Tibial artery (tissue), 4 donors: ENCODE data around the gene KCNF1.
A peak's percentile ranks its signal among the peaks of the same experiment; 100 is the strongest.

Experiments
- DNase-seq, 2 donors: peaks; one replicate each; pipeline ENCODE4 v3.0.0-alpha.2; 2019
- H3K27ac ChIP-seq, 2 donors: fragments of 200-600 bp; sonication (generic) in 1 of 2; 1 replicate in 1 of 2; 2 replicates in 1 of 2; pipeline ENCODE4 v1.5.1; 2018 to 2019; ENCODE audit warnings: mild to moderate bottlenecking in 1 of 2
- H3K27me3 ChIP-seq, 2 donors: fragments of 200-600 bp; sonication (generic) in 1 of 2; one replicate each; pipeline versions ENCODE4 v1.5.1 to v1.6.0; 2016 to 2019
- H3K36me3 ChIP-seq, 3 donors: fragments of 200-600 bp; sonication (generic) in 2 of 3; one replicate each; pipeline ENCODE4 v1.5.1; 2016 to 2019; ENCODE audit warnings: mild to moderate bottlenecking in 2 of 3
- H3K4me1 ChIP-seq, 4 donors: fragments of 200-600 bp; sonication (generic) in 2 of 4; 1 replicate in 3 of 4; 2 replicates in 1 of 4; pipeline ENCODE4 v1.5.1; 2016 to 2019
- H3K4me3 ChIP-seq, 2 donors: fragments of 200-600 bp; sonication (generic) in 1 of 2; 1 replicate in 1 of 2; 2 replicates in 1 of 2; pipeline ENCODE4 v1.5.1; 2018 to 2019; ENCODE audit warnings: mild to moderate bottlenecking in 2 of 2
- H3K9me3 ChIP-seq, 3 donors: fragments of 200-600 bp; sonication (generic) in 1 of 3; one replicate each; pipeline ENCODE4 v1.5.1; 2016 to 2019
- CTCF ChIP-seq, 2 experiments: fragments of 200-600 bp in 1 of 2; fragments of 450-650 bp in 1 of 2; IDR thresholded peaks; one replicate each; pipeline ENCODE4 v1.5.1; 2017 to 2019; ENCODE audit warnings: antibody characterized with exemption in 2 of 2, mild to moderate bottlenecking in 1 of 2, moderate library complexity in 1 of 2
- intact Hi-C: fragments of 100-400 bp; cut with DNase I; formaldehyde crosslinking; loops from one replicate; pipeline ENCODE4 v1.15.0; 2023; ENCODE audit warnings: low total_unique reads

Gene KCNF1

DNA sequence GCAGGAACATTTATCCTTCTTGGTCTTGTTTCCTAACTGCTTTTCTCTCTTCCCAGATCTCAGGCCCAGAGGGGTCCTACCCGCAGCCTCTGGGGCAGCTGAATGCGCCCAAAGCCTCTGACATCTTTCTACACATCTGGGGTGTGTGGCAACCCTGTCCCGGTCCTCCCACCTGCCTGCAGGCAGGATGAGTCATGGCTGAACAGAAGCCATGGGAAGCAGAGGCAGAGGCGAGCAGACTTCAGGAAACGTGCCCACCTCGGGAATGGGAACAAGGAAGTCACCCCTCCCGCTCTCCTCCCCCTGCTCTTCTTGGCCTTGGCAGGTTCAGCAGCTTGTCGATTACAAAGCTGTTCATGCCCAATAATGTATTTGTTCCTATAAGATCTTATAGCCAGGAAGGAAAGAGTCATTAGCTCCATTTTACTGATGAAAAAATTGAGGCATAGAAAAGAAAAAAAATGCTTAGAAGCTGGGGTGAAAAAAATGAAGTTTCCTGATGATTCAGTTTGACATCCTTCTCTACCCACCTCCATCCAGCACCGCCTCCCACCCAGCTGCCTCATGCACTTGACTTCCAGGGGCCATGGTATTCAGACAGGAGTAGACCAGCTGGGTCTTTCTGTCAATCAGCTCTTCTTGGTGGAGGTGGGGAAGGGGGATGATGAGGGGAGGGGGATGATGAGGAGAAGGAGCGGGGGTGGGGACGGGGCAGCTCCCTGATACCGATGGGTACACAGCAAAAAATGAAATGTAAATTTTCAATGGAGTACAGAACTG lies 10.4 kb upstream of the KCNF1 start:
- no peaks in the 10 kb centered on the region for H3K4me1 ChIP-seq
- H3K27me3 ChIP-seq: no peaks in the 10 kb centered on the region
- H3K36me3 ChIP-seq: no peaks in the 10 kb centered on the region
- H3K4me3 ChIP-seq: no peak overlapping the region
- intact Hi-C loops: no loop called here
- TF ChIP-seq CTCF (IDR thresholded peaks at IDR 0.05): no peak
- peaks cover 0 to 3% (median 0%) of the 10 kb centered on the region in 3 donors for H3K9me3 ChIP-seq
- peak in 1 of 2 donors; percentile 45 for DNase-seq
- no peak overlapping the region for H3K27ac ChIP-seq

DNA sequence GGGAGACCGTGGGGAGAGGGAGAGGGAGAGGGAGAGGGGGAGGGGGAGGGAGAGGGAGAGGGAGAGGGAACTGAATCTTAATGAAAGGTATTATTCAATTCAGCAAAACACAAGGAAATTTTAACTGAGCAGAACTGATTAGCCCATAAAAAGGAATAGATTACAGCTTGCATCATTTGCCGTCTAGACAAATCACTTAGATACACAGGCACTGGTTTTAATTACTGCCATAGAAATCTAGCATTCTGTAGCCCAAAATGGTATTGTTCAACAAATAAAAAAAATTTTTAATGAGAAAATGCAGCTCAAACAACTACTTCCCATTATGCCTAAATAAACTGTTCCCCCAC lies 7.9 kb upstream of the KCNF1 start:
- no peak for DNase-seq
- H3K27ac ChIP-seq: no peak overlapping the region
- peaks cover 0 to 3% (median 0%) of the 10 kb centered on the region in 3 donors for H3K9me3 ChIP-seq
- H3K27me3 ChIP-seq: no peaks in the 10 kb centered on the region
- no peaks in the 10 kb centered on the region for H3K4me1 ChIP-seq
- H3K36me3 ChIP-seq: no peaks in the 10 kb centered on the region
- no peak for TF ChIP-seq CTCF (IDR thresholded peaks at IDR 0.05)
- intact Hi-C loops: no loop called here
- no peak overlapping the region for H3K4me3 ChIP-seq

GRCh38 chr2:10904455-10904854 lies 7.3 kb upstream of the KCNF1 start:
- H3K27ac ChIP-seq: no peak overlapping the region
- H3K27me3 ChIP-seq: no peaks in the 10 kb centered on the region
- H3K36me3 ChIP-seq: no peaks in the 10 kb centered on the region
- H3K9me3 ChIP-seq: peaks cover 0 to 3% (median 0%) of the 10 kb centered on the region in 3 donors
- H3K4me1 ChIP-seq: no peaks in the 10 kb centered on the region
- DNase-seq: no peak
- intact Hi-C loops: no loop called here
- H3K4me3 ChIP-seq: no peak overlapping the region
- TF ChIP-seq CTCF (IDR thresholded peaks at IDR 0.05): no peak

- no peak for DNase-seq
- Histone ChIP-seq H3K9me3 (peaks cover 0 to 3% (median 0%) of the 10 kb centered on the region in 3 donors), H3K4me3 (no peak overlapping the region), H3K27ac (no peak overlapping the region), H3K36me3 (no peaks in the 10 kb centered on the region), H3K4me1 (no peaks in the 10 kb centered on the region), H3K27me3 (peaks cover 0 to 6% of the 10 kb centered on the region in 2 donors)
- intact Hi-C loops: no loop called here
- TF ChIP-seq CTCF (IDR thresholded peaks at IDR 0.05): no peak
Observed at GRCh38 chr2:10905006-10905861, 6.5 kb upstream of the KCNF1 start.

GRCh38 chr2:10905862-10906143 lies 5.9 kb upstream of the KCNF1 start:
- Histone ChIP-seq H3K9me3 (peaks cover 0 to 3% (median 0%) of the 10 kb centered on the region in 3 donors), H3K27ac (no peak overlapping the region), H3K27me3 (peaks cover 0 to 10% of the 10 kb centered on the region in 2 donors), H3K4me3 (no peak overlapping the region), H3K36me3 (no peaks in the 10 kb centered on the region), H3K4me1 (no peaks in the 10 kb centered on the region)
- DNase-seq: no peak
- no peak for TF ChIP-seq CTCF (IDR thresholded peaks at IDR 0.05)
- intact Hi-C loops: no loop called here
